ENCODE data around the gene RCOR1.
A peak's percentile ranks its signal among the peaks of the same experiment; 100 is the strongest.

The RCOR1 gene

DNA sequence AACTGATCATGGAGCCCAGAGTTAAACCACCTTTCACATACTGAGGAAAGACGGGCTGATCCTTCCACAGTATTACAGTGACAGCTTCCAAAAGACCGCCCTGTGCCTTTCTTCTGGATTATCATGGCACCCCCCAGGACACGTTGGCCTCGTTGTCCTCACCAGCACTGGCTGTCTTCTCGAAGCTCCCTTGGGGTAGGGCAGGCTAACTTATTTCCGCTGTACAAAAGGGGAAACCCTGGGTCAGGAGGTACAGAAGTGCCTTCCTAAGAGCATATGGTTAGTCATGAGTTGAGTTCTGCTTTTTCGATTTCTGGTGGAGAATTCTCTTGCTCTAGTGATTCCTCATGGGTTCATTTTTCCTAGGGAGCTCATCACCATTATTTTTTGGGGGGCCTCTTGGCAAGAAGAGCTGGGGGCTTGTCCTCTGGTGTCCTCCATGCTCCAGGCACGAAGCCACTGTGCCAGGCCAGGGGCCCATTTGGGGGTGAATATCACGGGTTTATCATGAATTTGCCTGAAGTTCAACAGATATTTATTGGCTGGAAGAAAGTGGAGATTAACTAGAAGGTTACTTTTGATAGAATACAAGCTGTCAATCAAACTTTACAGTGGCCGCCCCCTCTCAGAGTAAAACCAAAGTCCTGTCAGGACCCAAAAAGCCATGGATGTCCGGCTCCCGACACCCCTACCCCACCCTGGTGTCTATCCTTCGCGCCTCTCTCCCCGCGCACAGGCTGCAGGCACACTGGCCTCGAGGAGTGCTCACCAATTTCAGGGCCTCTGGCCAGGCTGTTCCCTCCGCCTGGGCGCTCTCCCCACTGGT lies 176.0 kb downstream of the RCOR1 start:
- TF ChIP-seq REST (IDR thresholded peaks at IDR 0.05; ENCODE audit: insufficient read depth in 1 of 2, low read depth in 2 of 2, low read length in 2 of 2) (no peak), POLR2AphosphoS5 (IDR thresholded peaks at IDR 0.05; ENCODE audit: low read depth, low read length) (no peak), TAF1 (IDR thresholded peaks at IDR 0.05; ENCODE audit: borderline replicate concordance, insufficient read depth, low read length) (no peak), SIN3A (IDR thresholded peaks at IDR 0.05; ENCODE audit: borderline replicate concordance, insufficient read depth, low read length) (no peak), FOXP2 (optimal IDR thresholded peaks at IDR 0.05; ENCODE audit: borderline replicate concordance, extremely low read depth, extremely low read length, insufficient read depth) (no peak)

- TF ChIP-seq SIN3A (IDR thresholded peaks at IDR 0.05; ENCODE audit: borderline replicate concordance, insufficient read depth, low read length) (no peak), FOXP2 (optimal IDR thresholded peaks at IDR 0.05; ENCODE audit: borderline replicate concordance, extremely low read depth, extremely low read length, insufficient read depth) (no peak), POLR2AphosphoS5 (IDR thresholded peaks at IDR 0.05; ENCODE audit: low read depth, low read length) (no peak), REST (IDR thresholded peaks at IDR 0.05; ENCODE audit: insufficient read depth in 1 of 2, low read depth in 2 of 2, low read length in 2 of 2) (no peak), TAF1 (IDR thresholded peaks at IDR 0.05; ENCODE audit: borderline replicate concordance, insufficient read depth, low read length) (no peak)
Measured at GRCh38 chr14:102769049-102769327, 176.5 kb downstream of the RCOR1 start.

- no peak for TF ChIP-seq FOXP2 (optimal IDR thresholded peaks at IDR 0.05; ENCODE audit: borderline replicate concordance, extremely low read depth, extremely low read length, insufficient read depth)
Measured at GRCh38 chr14:102770147-102771123, 178.0 kb downstream of the RCOR1 start.

DNA sequence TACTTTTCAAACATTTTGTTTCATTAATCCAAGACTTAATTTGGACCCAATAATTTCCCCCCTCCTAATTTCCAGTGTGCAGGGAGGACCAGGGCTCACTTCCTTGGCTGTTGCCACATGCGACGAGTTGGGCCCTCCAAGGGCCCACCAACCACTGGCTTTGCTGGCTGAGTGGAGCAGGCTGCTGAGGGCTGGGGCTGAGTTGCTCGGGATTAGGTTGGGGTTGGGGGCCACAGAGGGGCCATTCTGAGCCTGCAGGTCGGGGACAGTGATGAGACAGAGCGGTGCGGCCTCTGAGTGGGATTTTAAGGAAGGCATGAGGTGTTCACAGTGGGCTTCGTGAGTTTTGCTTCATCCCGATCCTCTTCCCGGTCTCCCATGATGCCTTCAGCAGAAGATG lies 178.7 kb downstream of the RCOR1 start:
- no peak for TF ChIP-seq FOXP2 (optimal IDR thresholded peaks at IDR 0.05; ENCODE audit: borderline replicate concordance, extremely low read depth, extremely low read length, insufficient read depth)

GRCh38 chr14:102772781-102773570 lies 180.5 kb downstream of the RCOR1 start:
- TF ChIP-seq TAF1 (IDR thresholded peaks at IDR 0.05; ENCODE audit: borderline replicate concordance, insufficient read depth, low read length) (no peak), FOXP2 (optimal IDR thresholded peaks at IDR 0.05; ENCODE audit: borderline replicate concordance, extremely low read depth, extremely low read length, insufficient read depth) (peak; percentile 56)

GRCh38 chr14:102774391-102775153 lies 182.1 kb downstream of the RCOR1 start:
- TF ChIP-seq REST (IDR thresholded peaks at IDR 0.05; ENCODE audit: insufficient read depth in 1 of 2, low read depth in 2 of 2, low read length in 2 of 2) (no peak), POLR2AphosphoS5 (IDR thresholded peaks at IDR 0.05; ENCODE audit: low read depth, low read length) (no peak), TAF1 (IDR thresholded peaks at IDR 0.05; ENCODE audit: borderline replicate concordance, insufficient read depth, low read length) (no peak), FOXP2 (optimal IDR thresholded peaks at IDR 0.05; ENCODE audit: borderline replicate concordance, extremely low read depth, extremely low read length, insufficient read depth) (no peak), SIN3A (IDR thresholded peaks at IDR 0.05; ENCODE audit: borderline replicate concordance, insufficient read depth, low read length) (no peak)
